WTC11 (cell line): ENCODE measurements around the gene KLHL26. TPM values are rescaled to one million over a fixed set of nuclear protein-coding genes. Genes with fewer than 3 reads are reported as not detected.

Experiments used
- ATAC-seq: fragments of 200-7000 bp; cut with Tn5 transposase; 2 replicates; pipeline ENCODE4 v1.10.0; 2021; ENCODE audit warnings: mild to moderate bottlenecking, moderate library complexity
- CTCF ChIA-PET: fragments of 300-600 bp; sonication (Branson Sonifier 250); formaldehyde crosslinking; loops from one replicate; lab custom pipeline; 2021; ENCODE audit warnings: antibody characterized with exemption; lab: Charles Lee
- POLR2A ChIA-PET: fragments of 350-600 bp; sonication (Branson Sonifier 250); formaldehyde crosslinking; loops from one replicate; lab custom pipeline; 2021; ENCODE audit warnings: antibody characterized with exemption; lab: Charles Lee
- DNase-seq: peaks from one replicate; pipeline ENCODE4 v3.0.0; 2021; ENCODE audit warnings: low spot score
- H3K27ac Mint-ChIP-seq: 2 replicates; pipeline ENCODE4 v1.8.0; 2021; ENCODE audit warnings: mixed read lengths
- H3K27me3 Mint-ChIP-seq: 2 replicates; pipeline ENCODE4 v1.8.0; 2021; ENCODE audit warnings: low read depth, mild to moderate bottlenecking, moderate library complexity, mixed read lengths
- H3K36me3 Mint-ChIP-seq: 2 replicates; pipeline ENCODE4 v1.8.0; 2021; ENCODE audit warnings: mixed read lengths
- H3K4me1 Mint-ChIP-seq: 2 replicates; pipeline ENCODE4 v1.8.0; 2022; ENCODE audit warnings: mixed read lengths
- H3K4me3 Mint-ChIP-seq: 2 replicates; pipeline ENCODE4 v1.8.0; 2021; ENCODE audit warnings: mild to moderate bottlenecking, moderate library complexity, mixed read lengths
- H3K9me3 Mint-ChIP-seq: 2 replicates; pipeline ENCODE4 v1.8.0; 2021; ENCODE audit warnings: mixed read lengths
- ATF2 ChIP-seq: sonication (generic); formaldehyde crosslinking; IDR thresholded peaks from 2 replicates; pipeline ENCODE4 v1.8.1; 2022; ENCODE audit warnings: low read depth, missing genetic modification reagents, borderline replicate concordance
- CBFB ChIP-seq: sonication (generic); formaldehyde crosslinking; IDR thresholded peaks from 2 replicates; pipeline ENCODE4 v1.8.1; 2022; ENCODE audit warnings: mild to moderate bottlenecking, low read depth, missing genetic modification reagents
- CDX4 ChIP-seq: fragments of 250-450 bp; sonication (Bioruptor Pico); IDR thresholded peaks from 2 replicates; pipeline ENCODE4 v1.9.0; 2021; ENCODE audit warnings: moderate library complexity, mild to moderate bottlenecking, inconsistent platforms, borderline replicate concordance
- CTCF ChIP-seq: fragments of 200-600 bp; IDR thresholded peaks from 2 replicates; pipeline ENCODE4 v1.8.0; 2022; ENCODE audit warnings: antibody characterized with exemption
- E2F4 ChIP-seq: sonication (generic); formaldehyde crosslinking; IDR thresholded peaks from 2 replicates; pipeline ENCODE4 v1.8.1; 2022; ENCODE audit warnings: low read depth, mild to moderate bottlenecking, moderate library complexity, missing genetic modification reagents, borderline replicate concordance
- E2F5 ChIP-seq: sonication (generic); formaldehyde crosslinking; IDR thresholded peaks from 2 replicates; pipeline ENCODE4 v1.8.1; 2022; ENCODE audit warnings: mild to moderate bottlenecking, moderate library complexity, missing genetic modification reagents
- ESRRA ChIP-seq: sonication (generic); formaldehyde crosslinking; IDR thresholded peaks from 2 replicates; pipeline ENCODE4 v1.8.1; 2022; ENCODE audit warnings: mild to moderate bottlenecking, missing genetic modification reagents, borderline replicate concordance
- IRF1 ChIP-seq: sonication (generic); formaldehyde crosslinking; IDR thresholded peaks from 2 replicates; pipeline ENCODE4 v1.8.0; 2023; ENCODE audit warnings: missing genetic modification reagents
- JUN ChIP-seq: sonication (generic); formaldehyde crosslinking; IDR thresholded peaks from 2 replicates; pipeline ENCODE4 v1.8.0; 2023; ENCODE audit warnings: mild to moderate bottlenecking, missing genetic modification reagents
- MAX ChIP-seq: sonication (generic); formaldehyde crosslinking; IDR thresholded peaks from 2 replicates; pipeline ENCODE4 v1.8.0; 2022; ENCODE audit warnings: mild to moderate bottlenecking, missing genetic modification reagents
- NR1H2 ChIP-seq: sonication (generic); formaldehyde crosslinking; IDR thresholded peaks from 2 replicates; pipeline ENCODE4 v1.9.0; 2021; ENCODE audit warnings: mild to moderate bottlenecking, moderate library complexity, missing genetic modification reagents
- RELA ChIP-seq: sonication (generic); formaldehyde crosslinking; IDR thresholded peaks from 2 replicates; pipeline ENCODE4 v1.8.1; 2022; ENCODE audit warnings: missing genetic modification reagents, mild to moderate bottlenecking, borderline replicate concordance
- RORB ChIP-seq: fragments of 250-450 bp; sonication (Bioruptor Pico); IDR thresholded peaks from 2 replicates; pipeline ENCODE4 v1.9.0; 2021; ENCODE audit warnings: mild to moderate bottlenecking
- SMAD3 ChIP-seq: sonication (generic); formaldehyde crosslinking; IDR thresholded peaks from 2 replicates; pipeline ENCODE4 v1.8.0; 2022; ENCODE audit warnings: missing genetic modification reagents, mild to moderate bottlenecking, borderline replicate concordance
- TEAD4 ChIP-seq: sonication (generic); formaldehyde crosslinking; IDR thresholded peaks from 2 replicates; pipeline ENCODE4 v1.8.0; 2022; ENCODE audit warnings: mild to moderate bottlenecking, missing genetic modification reagents
- ZNF532 ChIP-seq: fragments of 250-450 bp; sonication (Bioruptor Pico); IDR thresholded peaks from 2 replicates; pipeline ENCODE4 v1.9.0; 2021; ENCODE audit warnings: mild to moderate bottlenecking, borderline replicate concordance
- total RNA-seq: library from RNA; stranded (reverse); gene quantifications from 3 replicates; pipeline ENCODE4 v1.2.3, GENCODE V29; 2021

The KLHL26 gene
- total RNA-seq, 1 experiment from 2014 or later: 13.1 TPM

GRCh38 chr19:18605196-18605545, 31.7 kb upstream of the KLHL26 start:
- ATAC-seq (no peak), DNase-seq (no peak)
- H3K4me3 Mint-ChIP-seq: peak overlapping the region; percentile 70
- H3K9me3 Mint-ChIP-seq: no peaks in the 10 kb centered on the region
- H3K4me1 Mint-ChIP-seq: peaks cover 45% of the 10 kb centered on the region
- H3K36me3 Mint-ChIP-seq: no peaks in the 10 kb centered on the region
- CTCF ChIA-PET: interaction anchor here (2.3 to 2.5 kb wide), 2 partner anchors 12 to 15 kb away, joined by 21 to 29 read pairs; partner anchors contain the start of gene REX1BD
- H3K27me3 Mint-ChIP-seq: peaks cover 88% of the 10 kb centered on the region
- no peak for TF ChIP-seq ESRRA (CRISPR knock-in tag)
- no peak for TF ChIP-seq CTCF
- no peak for TF ChIP-seq SMAD3
- TF ChIP-seq CDX4 (CRISPR knock-in tag): no peak
- TF ChIP-seq ATF2: no peak
- no peak for TF ChIP-seq E2F4 (CRISPR knock-in tag)
- TF ChIP-seq CBFB (CRISPR knock-in tag): no peak
- no peak for TF ChIP-seq E2F5 (CRISPR knock-in tag)
- no peak for TF ChIP-seq RELA (CRISPR knock-in tag)
- TF ChIP-seq ZNF532 (CRISPR knock-in tag): no peak
- TF ChIP-seq JUN (CRISPR knock-in tag): no peak
- no peak for TF ChIP-seq TEAD4 (CRISPR knock-in tag)
- no peak for TF ChIP-seq NR1H2
- TF ChIP-seq MAX (CRISPR knock-in tag): no peak
- no peak for TF ChIP-seq RORB
- no peak for TF ChIP-seq IRF1 (CRISPR knock-in tag)
- POLR2A ChIA-PET: interaction anchor here (0.6 to 1.0 kb wide), 4 partner anchors 14 to 95 kb away, joined by 3 to 10 read pairs (median 4); no protein-coding TSS in a partner anchor
- H3K27ac Mint-ChIP-seq: no peak overlapping the region; the same call in 1 of the 2 replicates
